ENCODE data around the gene UGP2.

UGP2 gene

GRCh38 chr2:63866009-63866709, 24.5 kb downstream of the UGP2 start:
- DNase-seq = no peak

DNA sequence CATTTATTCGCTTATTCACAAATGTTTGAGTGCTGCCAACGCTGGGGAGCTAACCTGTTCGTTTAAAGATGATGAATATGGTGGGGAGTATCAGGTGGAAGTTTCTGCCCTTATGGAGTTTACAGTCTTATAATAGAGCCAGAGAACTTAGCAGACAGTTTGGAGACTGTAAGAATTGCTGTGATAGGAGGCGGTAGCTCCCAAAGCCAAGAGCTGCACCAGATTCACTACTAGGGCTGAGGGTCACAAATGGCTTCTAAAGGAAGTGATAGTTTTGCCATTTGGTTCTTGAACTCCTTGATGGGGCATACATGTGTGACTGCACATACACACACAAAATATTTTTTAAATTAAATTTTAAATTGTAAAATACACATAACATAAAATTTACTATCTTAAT, 29.0 kb downstream of the UGP2 start:
- DNase-seq = no peak

GRCh38 chr2:63871864-63872263, 30.2 kb downstream of the UGP2 start:
- DNase-seq = no peak

DNA sequence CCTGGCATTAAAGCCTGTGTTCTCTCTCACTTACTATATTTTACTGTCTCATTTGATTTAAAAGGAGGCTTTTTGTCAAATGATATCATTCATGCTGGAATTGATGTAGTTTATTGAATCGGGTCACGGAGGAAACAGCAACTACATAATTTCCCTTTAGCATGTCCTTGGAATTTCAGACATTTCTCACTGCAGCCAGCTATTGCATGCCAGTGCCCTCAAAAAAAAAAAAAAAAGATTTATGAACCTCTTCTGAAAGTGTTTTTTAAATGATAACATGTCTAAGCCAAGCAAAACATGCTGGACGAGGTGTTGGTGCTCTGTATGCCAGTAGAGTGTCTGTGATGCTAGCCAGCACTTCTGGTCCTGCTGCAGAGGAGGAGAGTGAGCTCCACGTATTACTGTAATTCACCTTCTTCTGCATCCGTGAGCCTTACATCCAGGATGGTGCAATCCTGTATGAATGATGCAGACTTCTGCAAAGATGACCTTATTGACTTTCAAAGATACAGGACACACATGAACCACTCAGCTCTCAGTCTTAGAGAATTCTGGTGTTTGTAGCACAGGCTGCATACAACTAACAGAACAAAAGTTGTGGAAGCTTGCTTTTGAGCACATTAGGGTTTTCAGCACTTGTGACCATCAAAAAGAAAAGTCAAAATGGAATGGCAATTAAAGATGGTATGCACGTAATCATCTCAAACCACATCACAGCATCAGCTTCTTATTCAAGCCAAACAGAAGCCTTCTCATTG, 31.1 kb downstream of the UGP2 start:
- no peak for DNase-seq

DNA sequence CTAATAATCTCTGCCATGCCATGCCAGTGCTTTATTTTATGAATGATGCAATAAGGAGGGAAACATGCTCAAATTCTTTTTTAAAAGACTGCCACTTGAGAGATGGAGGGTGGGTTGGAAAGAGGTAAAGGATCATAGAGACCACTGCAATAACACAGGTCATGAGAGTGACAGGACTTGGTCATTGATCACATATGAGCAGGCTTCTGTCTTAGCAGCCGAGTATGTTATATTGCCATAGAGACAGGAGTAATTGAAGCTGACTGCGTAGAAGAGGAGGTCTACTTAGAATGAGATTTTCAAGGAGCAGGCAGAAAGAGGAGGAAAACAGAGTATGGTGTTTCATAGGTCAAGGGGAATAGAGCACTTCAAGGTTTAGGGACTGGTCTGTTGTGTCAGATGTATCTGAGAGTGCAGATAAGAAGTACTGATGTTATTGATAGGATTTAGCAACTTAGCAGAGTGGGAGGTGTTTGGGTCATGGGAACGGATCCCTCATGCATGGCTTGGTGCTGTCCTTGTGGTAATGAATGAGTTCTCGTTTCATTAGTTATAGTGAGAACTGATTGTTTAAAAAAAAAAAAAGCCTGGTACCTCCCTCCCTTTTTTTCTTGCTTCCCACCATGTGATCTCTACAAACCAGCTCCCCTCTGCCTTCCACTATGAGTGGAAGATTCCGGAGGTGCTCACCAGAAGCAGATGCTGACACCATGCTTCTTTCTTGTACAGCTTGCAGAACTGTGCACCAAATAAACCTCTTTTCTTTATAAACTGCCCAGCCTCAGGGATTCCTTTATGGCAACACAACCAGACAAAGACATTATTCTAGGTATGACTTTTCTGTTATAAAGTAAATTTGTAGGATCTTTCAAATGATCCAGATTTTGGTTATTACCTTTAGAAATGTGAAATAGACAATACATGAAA, 32.8 kb downstream of the UGP2 start:
- no peak for DNase-seq

DNA sequence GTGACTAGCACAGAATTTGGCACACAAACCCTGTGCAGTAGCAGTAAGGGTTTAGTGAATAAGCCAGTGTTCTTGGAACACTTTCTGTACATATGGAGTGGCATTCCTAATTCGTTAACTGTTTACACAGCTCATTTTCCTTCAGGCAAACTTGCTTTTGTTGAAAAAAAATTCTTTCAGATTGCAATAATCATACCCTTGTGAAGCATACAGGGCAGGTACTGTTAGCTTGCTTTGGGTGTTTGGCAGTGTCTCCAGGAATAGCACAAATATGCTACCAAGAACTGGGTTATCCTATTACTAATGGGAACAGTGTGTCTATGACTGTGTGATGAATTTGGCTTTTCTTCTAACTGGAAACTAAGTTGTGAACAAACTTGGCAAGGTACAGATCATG, 33.4 kb downstream of the UGP2 start:
- no peak for DNase-seq

GRCh38 chr2:63875559-63876245, 34.0 kb downstream of the UGP2 start:
- no peak for DNase-seq

GRCh38 chr2:63876311-63876710, 34.6 kb downstream of the UGP2 start:
- no peak for DNase-seq

- no peak for DNase-seq
Measured at GRCh38 chr2:63878486-63878885, 36.8 kb downstream of the UGP2 start.

- DNase-seq = no peak
Measured at GRCh38 chr2:63879876-63880433, 38.3 kb downstream of the UGP2 start.

DNA sequence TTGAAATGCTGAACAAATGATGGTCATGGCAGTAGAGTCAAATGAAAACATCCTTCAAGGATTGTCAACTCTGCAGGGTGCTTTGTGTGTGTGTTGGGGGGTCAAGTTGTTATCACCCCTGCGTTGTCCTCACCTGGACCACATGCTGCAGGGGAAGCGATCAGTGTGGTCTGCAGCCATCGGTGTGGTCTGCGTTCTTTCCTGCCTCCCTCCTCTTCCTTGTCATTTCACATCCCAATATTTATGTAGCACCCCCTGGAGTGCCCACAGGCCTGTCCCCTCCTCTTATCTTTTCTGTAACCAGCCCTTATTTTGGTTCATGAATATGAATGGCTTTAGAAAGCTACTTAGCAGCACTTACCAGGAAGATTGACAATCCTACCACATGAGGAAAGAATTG, 38.9 kb downstream of the UGP2 start:
- no peak for DNase-seq

DNA sequence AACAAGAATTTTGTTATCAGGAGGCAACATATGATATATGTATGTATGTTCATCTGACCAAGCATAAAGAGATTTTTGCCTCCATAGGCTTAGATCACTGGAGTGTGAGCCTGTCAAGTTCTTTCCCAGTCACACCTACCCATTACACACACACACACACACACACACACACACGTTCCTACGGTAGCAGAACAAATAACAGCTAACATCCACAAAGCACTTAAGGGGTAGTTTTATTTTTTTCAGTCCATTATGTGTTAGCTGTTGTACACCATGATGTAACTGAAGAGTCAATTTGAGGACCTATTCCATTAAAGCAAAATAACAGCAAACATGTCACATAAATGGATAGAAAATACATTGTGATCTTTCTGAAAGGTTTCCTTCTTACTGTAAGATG, 39.5 kb downstream of the UGP2 start:
- DNase-seq = no peak

DNA sequence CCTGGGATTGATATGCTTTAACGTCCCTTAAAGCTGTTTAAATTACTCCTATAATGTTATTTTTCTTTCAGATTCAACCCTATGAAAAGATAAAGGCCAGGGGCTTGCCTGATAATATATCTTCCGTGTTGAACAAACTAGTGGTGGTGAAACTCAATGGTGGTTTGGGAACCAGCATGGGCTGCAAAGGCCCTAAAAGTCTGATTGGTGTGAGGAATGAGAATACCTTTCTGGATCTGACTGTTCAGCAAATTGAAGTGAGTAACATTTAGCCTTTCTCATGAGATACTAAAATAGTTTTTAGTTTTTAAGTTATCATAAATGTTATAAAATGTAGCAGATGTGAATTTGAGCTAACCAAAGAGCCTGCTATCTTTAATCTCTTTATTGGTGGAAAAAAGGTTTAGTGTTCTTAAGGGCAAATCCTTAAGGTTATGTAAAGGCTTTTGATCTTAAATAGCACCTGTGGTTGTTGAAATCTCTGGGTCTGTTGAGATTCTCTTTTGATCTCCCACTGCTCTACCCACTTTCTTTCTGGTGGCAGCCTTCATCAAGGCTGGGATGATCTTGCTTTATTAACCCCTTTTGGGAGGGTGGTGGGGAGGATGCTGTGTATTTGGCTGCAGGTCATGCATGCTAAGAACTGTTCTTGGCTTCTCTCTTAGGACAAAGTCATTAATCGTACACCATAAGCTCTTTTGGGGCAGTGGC, 40.9 kb downstream of the UGP2 start:
- no peak for DNase-seq

- DNase-seq = no peak
Measured at GRCh38 chr2:63886445-63886844, 44.7 kb downstream of the UGP2 start.

- no peak for DNase-seq
Measured at GRCh38 chr2:63888053-63888452, 46.4 kb downstream of the UGP2 start.

GRCh38 chr2:63888490-63889402, 47.0 kb downstream of the UGP2 start:
- DNase-seq = peak; percentile 9 to 26

DNA sequence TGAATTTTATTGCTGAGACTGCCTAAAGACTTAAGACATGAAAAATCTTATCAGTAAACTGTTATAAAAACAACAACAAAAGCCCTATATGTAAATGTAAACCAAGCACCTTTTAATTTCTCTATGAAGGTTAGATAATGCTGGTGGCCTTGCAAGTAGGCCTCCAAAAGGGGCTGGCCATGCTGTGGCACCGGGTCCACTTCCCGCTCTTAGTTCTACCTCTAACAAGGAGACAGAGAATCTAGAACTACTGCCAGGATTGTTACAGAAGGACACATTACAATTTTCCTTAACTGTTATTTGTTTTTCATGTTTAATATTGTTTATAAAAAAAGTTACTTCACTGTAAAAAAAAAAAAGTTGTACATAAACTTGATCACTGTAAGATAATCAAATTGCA, 49.0 kb downstream of the UGP2 start:
- no peak for DNase-seq

DNA sequence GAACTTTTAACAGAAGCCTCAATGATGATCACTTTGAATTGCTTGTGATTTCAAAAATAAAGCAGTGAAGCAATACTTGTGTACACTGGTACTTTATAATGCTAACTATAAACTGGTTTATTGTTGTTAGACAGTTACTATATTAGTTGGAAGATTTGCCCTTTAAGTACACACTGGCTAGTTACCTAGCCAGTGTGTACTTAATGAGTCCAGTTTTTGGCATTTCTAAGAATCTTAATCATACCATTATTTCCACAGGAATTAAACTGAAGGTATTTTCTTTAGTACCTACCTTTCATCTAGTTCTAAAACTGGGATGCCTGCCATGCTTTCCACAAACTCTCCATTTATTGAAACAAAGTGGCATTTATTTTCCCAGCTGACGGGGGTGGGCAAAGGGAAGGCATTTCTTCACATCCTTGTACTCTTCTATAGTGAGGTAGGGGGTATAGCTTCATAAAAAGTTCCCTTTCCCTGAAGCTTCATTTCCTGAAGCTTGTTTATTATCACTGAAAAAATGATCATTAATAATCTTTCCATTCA, 49.9 kb downstream of the UGP2 start:
- DNase-seq = no peak

GRCh38 chr2:63893163-63893562, 51.5 kb downstream of the UGP2 start:
- DNase-seq = no peak

GRCh38 chr2:63894167-63894566, 52.5 kb downstream of the UGP2 start:
- no peak for DNase-seq

DNA sequence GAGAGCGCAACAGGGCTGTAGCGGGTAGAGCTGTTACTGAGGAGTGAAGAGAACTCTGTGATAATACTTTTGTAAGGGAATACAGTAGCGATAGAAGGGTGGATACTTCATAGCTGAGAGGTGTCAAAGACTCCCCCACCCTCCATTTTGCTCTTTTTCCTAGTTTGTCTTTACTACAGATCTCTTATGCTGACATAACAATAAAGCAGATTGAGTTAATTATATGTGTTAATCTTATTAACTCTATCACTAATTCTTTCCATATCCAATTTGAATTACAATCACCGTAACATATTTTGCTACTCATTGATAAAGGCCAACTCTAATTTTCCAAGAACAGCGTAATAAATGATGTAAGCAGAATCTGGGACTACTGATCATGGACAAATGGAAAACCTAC, 57.1 kb downstream of the UGP2 start:
- DNase-seq = no peak
